SJSA1 (cell line): ENCODE measurements around the gene HSD17B13. TPM values are rescaled to one million over a fixed set of nuclear protein-coding genes. Genes with fewer than 3 reads are reported as not detected.
"Not testable (repeated sequence)": the region's sequence is repeated elsewhere in the genome, so short reads cannot be mapped to it uniquely, and the experiment has no call there.

ENCODE experiments used
- DNase-seq, 2 experiments: peaks; one replicate each; pipeline ENCODE4 v3.0.0-alpha.2; 2015 to 2020; ENCODE audit warnings: low spot score in 2 of 2, low read depth in 1 of 2
- H3K27ac ChIP-seq: fragments of 250-450 bp; sonication (Bioruptor Pico); 2 replicates; pipeline ENCODE4 v1.5.1; 2020; ENCODE audit warnings: mild to moderate bottlenecking, moderate library complexity
- H3K27me3 ChIP-seq: fragments of 250-450 bp; sonication (Bioruptor Pico); replicated peaks from 2 replicates; pipeline ENCODE4 v1.5.1; 2020; ENCODE audit warnings: mild to moderate bottlenecking, moderate library complexity
- H3K36me3 ChIP-seq: fragments of 250-450 bp; sonication (Bioruptor Pico); 2 replicates; pipeline ENCODE4 v1.5.1; 2020; ENCODE audit warnings: mild to moderate bottlenecking
- H3K4me1 ChIP-seq: fragments of 250-450 bp; sonication (Bioruptor Pico); replicated peaks from 2 replicates; pipeline ENCODE4 v1.6.1; 2021; ENCODE audit warnings: mild to moderate bottlenecking
- H3K4me3 ChIP-seq: fragments of 250-450 bp; sonication (Bioruptor Pico); 2 replicates; pipeline ENCODE4 v1.5.1; 2020; ENCODE audit warnings: mild to moderate bottlenecking
- H3K9me3 ChIP-seq: fragments of 250-450 bp; sonication (Bioruptor Pico); replicated peaks from 2 replicates; pipeline ENCODE4 v1.5.1; 2020; ENCODE audit warnings: mild to moderate bottlenecking
- total RNA-seq: library from RNA; depleted of rRNA; stranded (reverse); fragments of >200 nt; shearing (Covaris generic); gene quantifications from 2 replicates; pipeline ENCODE4 v1.2.3, GENCODE V29; 2014

The HSD17B13 gene
- total RNA-seq, 1 experiment from 2014 or later: not detected

DNA sequence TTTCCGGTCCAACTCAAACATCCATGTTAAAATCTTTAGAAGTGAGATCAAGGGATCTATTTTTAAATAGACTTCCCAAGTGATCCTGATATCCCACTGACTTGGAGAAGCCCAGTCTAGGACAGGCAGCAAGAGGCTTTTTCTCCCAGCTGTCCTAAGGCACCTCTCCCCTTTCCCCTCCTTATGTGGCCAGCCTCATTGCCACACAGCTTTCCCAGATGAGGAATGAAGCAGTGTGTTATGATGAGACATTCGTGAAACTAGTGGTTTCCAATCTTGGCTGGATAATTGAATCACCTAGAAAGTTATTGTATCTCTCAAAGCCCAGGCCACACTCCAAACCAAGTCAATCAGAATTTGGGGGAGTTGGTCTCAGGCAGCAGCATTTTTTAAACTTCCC, 16.8 kb upstream of the HSD17B13 start:
- Histone ChIP-seq H3K27ac (no peak overlapping the region), H3K27me3 (no peaks in the 10 kb centered on the region), H3K4me1 (no peaks in the 10 kb centered on the region), H3K36me3 (peaks cover 35% of the 10 kb centered on the region), H3K9me3 (no peaks in the 10 kb centered on the region), H3K4me3 (no peak overlapping the region)
- DNase-seq: no peak

DNA sequence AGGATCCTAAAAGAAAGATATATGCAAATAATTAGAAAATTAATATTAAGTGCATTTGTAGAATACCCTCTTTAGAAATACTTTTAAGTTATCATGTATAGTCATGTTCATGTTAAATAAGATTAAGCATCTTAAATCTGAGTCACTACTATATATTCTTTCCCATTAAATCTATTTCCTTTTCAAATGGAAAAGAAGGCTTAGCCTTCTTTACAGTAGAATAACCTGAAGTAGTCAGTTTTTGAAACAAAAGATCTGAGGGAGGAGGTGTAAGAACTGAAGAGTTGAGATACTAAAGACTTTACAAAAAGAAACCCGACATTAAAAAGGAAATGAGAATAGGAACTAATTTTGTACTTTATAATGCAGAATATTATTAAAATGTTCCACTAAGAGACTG, 14.7 kb upstream of the HSD17B13 start:
- DNase-seq: no peak
- peaks cover 29% of the 10 kb centered on the region for H3K36me3 ChIP-seq
- H3K27ac ChIP-seq: no peak overlapping the region
- H3K4me3 ChIP-seq: no peak overlapping the region
- H3K27me3 ChIP-seq: no peaks in the 10 kb centered on the region
- H3K9me3 ChIP-seq: peaks cover 13% of the 10 kb centered on the region
- no peaks in the 10 kb centered on the region for H3K4me1 ChIP-seq

DNA sequence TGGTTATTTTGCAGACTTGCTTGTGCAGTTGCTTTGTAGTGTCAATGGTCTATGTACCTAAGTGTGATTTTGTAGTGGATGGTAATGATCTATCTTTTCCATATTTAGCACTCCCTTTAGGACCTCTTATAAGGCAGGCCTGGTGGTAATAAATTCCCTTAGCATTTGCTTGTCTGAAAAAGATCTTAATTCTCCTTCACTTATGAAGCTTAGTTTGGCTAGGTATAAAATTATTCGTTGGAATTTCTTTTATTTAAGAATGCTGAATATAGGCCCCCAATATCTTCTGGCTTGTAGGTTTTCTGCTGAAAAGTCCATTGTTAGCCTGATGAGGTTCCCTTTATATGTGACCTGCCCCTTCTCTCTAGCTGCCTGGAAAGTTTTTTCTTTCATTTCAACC, 10.6 kb upstream of the HSD17B13 start:
- H3K27ac ChIP-seq: no peak overlapping the region
- H3K4me3 ChIP-seq: no peak overlapping the region
- no peak for DNase-seq
- H3K36me3 ChIP-seq: peaks cover 10% of the 10 kb centered on the region
- H3K9me3 ChIP-seq: peaks cover 13% of the 10 kb centered on the region
- no peaks in the 10 kb centered on the region for H3K4me1 ChIP-seq
- H3K27me3 ChIP-seq: no peaks in the 10 kb centered on the region

DNA sequence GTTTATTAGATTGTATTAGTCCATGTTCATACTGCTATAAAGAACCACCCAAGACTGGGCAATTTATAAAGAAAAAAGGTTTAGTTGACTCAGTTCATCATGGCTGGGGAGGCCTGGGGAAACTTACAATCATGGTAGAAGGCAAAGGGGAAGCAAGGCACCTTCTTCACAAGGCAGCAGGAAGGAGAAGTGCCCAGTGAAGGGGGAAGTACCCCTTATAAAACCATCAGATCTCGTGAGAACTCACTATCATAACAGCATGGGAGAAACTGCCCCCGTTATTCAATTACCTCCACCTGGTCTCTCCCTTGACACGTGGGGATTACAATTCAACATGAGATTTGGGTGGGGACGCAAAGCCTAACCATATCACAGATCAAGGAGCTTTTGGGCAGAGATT, 8.1 kb upstream of the HSD17B13 start:
- Histone ChIP-seq H3K4me3 (no peak overlapping the region), H3K36me3 (no peaks in the 10 kb centered on the region), H3K27me3 (no peaks in the 10 kb centered on the region), H3K9me3 (peaks cover 13% of the 10 kb centered on the region), H3K4me1 (no peaks in the 10 kb centered on the region), H3K27ac (no peak overlapping the region)
- DNase-seq: no peak

DNA sequence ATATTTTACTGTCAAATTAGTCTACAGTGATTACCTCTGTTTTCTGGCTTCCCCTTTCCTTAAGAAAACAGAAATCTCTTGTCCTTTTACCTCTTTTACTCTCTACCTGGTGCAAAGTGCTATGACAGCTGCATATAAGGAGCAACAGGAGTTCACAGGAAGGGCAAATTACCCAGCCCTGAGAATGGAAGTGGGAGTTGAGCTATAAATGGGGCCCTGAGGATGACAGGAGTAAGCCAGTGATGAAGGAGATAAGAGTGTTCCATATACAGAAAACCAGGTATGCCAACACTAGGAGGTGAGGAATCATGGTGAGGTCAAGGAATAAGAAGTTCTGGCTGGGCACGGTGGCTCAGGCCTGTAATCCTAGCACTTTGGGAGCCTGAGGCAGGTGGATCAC, 4.5 kb upstream of the HSD17B13 start:
- Histone ChIP-seq H3K4me3 (no peak overlapping the region), H3K27me3 (no peaks in the 10 kb centered on the region), H3K36me3 (no peaks in the 10 kb centered on the region), H3K27ac (no peak overlapping the region), H3K4me1 (no peaks in the 10 kb centered on the region), H3K9me3 (no peaks in the 10 kb centered on the region)
- no peak for DNase-seq

DNA sequence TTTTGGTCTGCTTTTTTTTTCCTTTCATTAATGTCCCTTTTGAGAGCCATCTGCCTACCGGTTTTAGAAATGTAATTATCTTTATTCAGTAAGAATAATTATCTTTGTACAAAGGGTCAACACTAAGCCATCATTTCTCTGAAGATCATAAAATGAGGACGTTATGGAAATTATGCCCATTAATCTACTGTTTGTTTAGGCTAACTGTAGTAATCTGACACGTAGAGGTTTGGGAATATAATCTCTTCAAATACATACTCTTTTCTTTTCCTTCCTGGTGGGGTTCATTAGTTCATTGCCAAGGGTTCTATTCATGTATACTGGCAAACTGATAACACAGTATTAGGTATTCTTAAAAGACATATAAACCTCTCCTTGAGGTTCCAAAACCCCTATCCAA, 3.8 kb upstream of the HSD17B13 start:
- no peak overlapping the region for H3K4me3 ChIP-seq
- H3K27me3 ChIP-seq: no peaks in the 10 kb centered on the region
- no peaks in the 10 kb centered on the region for H3K4me1 ChIP-seq
- DNase-seq: no peak
- H3K36me3 ChIP-seq: no peaks in the 10 kb centered on the region
- H3K9me3 ChIP-seq: no peaks in the 10 kb centered on the region
- no peak overlapping the region for H3K27ac ChIP-seq

DNA sequence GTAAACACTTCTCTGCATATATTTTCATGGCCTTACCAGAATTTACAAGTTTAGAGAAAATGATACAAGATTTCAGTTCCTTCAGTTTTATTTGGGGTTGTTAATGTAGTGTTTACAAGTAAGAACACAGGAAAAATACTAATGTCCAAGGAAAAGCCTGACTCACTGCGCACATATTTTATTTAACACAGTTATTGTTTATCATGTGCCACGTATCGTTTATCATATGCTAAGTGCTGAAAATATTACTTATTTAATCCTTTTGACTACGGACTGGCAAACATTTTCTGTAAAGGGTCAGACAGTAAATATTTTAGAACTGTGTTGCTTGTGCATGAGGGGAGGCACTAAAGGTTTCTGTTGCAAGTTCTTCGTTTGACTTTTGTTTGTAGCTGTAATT, 794 bp downstream of the HSD17B13 start:
- Histone ChIP-seq H3K4me3 (no peak overlapping the region), H3K27me3 (no peaks in the 10 kb centered on the region), H3K9me3 (no peaks in the 10 kb centered on the region), H3K4me1 (no peaks in the 10 kb centered on the region), H3K36me3 (no peaks in the 10 kb centered on the region), H3K27ac (no peak overlapping the region)
- no peak for DNase-seq

DNA sequence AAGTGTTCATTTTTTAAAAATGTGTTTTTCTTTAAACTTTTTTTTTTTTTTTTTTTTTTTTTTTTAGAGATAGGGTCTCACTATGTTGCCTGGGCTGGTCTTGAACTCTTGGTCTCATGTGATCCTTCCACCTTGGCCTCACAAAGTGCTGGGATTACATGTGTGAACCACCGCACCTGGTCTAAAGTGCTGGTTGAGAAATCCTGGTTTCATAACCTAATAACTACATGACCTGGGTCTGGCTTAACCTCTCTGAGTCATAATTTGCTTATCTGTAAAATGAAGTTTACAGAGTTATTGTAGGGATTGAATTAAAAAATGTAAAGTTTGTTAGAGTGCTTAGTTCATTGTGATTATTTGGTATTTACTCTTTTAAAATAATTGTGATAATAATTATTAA, 5.2 kb downstream of the HSD17B13 start:
- no peak overlapping the region for H3K4me3 ChIP-seq
- H3K36me3 ChIP-seq: no peaks in the 10 kb centered on the region
- H3K27me3 ChIP-seq: no peaks in the 10 kb centered on the region
- H3K9me3 ChIP-seq: no peaks in the 10 kb centered on the region
- no peak for DNase-seq
- no peak overlapping the region for H3K27ac ChIP-seq
- H3K4me1 ChIP-seq: no peaks in the 10 kb centered on the region

DNA sequence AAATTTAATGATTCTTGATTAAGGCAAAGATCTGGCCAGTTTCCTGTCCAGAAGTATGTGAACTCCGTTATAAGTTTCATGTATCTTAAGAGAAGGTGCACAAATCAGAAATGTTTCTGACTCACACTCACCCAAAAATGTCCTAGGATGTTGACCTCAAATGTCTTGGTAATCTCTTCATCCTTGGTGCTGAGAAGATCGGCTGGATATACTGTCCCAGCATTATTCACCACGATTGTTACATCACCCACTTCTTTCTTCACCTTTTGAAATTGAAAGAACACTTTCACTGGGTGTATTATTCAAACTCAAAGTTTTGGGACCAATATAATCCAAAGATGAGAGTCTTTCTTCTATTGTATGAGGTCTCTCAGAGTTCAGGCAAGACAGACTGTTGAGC, 5.7 kb downstream of the HSD17B13 start:
- no peak overlapping the region for H3K27ac ChIP-seq
- no peak overlapping the region for H3K4me3 ChIP-seq
- H3K36me3 ChIP-seq: no peaks in the 10 kb centered on the region
- H3K4me1 ChIP-seq: no peaks in the 10 kb centered on the region
- DNase-seq: no peak
- no peaks in the 10 kb centered on the region for H3K27me3 ChIP-seq
- no peaks in the 10 kb centered on the region for H3K9me3 ChIP-seq

DNA sequence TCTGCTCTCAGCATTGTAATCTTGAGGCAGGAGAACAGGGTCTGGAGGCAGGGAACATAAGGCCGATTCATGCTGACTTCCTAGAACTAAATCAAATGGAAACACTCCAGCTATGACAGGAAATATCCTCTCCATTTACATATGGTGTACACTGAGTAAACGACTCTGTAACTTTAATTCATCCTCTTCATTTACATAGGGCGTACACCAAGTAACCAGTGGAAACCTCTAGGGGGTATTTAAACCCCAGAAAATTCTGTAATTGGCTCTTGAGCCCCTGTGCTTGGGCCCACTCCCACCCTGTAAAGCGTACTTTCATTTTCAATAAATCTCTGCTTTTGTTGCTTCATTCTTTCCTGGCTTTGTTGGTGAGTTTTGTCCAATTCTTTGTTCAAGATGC, 7.7 kb downstream of the HSD17B13 start:
- H3K27ac ChIP-seq, H3K9me3 ChIP-seq, H3K36me3 ChIP-seq, H3K4me3 ChIP-seq, H3K4me1 ChIP-seq, DNase-seq, H3K27me3 ChIP-seq: not testable (repeated sequence)

DNA sequence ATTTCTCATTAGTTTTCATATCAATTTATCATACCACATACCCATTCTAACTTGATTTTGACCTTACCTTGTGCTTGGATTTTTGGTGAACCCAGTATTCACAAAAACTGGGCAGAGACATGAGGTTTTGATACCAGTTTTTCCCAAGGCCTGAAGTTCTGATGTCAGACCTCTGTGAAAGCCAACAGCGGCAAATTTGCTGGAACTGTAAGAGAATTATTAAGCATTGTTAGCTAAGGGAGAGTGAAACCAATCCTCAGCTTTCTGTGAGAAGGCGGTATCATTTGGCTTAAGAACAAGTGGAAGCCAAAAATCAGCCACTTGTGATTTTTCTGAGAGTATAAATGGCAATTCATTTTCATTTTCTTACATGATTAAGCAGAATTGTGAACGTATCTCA, 8.9 kb downstream of the HSD17B13 start:
- Histone ChIP-seq H3K27ac (no peak overlapping the region), H3K36me3 (no peaks in the 10 kb centered on the region), H3K4me1 (no peaks in the 10 kb centered on the region), H3K27me3 (no peaks in the 10 kb centered on the region), H3K4me3 (no peak overlapping the region), H3K9me3 (no peaks in the 10 kb centered on the region)
- no peak for DNase-seq

DNA sequence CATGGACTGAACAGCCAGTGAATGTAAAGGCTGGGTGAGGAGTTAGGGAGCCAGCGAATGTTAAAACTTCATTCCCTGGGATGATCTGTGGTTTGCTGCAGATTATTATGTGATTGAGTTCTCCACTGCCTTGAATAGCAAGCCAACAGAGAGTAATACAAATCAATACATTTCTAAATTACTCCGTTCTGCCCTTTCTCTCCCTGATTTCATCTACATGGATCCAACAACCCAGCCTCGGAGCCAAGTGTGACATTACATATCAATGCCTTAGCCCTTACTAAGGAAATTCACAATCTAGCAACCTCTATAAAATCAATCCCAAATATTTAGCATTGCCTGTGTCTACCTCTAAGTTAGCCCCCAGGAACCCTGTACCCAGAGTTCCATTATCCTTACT, 11.0 kb downstream of the HSD17B13 start:
- DNase-seq: no peak
- Histone ChIP-seq H3K27me3 (no peaks in the 10 kb centered on the region), H3K36me3 (no peaks in the 10 kb centered on the region), H3K4me1 (no peaks in the 10 kb centered on the region), H3K27ac (no peak overlapping the region), H3K4me3 (no peak overlapping the region), H3K9me3 (no peaks in the 10 kb centered on the region)

DNA sequence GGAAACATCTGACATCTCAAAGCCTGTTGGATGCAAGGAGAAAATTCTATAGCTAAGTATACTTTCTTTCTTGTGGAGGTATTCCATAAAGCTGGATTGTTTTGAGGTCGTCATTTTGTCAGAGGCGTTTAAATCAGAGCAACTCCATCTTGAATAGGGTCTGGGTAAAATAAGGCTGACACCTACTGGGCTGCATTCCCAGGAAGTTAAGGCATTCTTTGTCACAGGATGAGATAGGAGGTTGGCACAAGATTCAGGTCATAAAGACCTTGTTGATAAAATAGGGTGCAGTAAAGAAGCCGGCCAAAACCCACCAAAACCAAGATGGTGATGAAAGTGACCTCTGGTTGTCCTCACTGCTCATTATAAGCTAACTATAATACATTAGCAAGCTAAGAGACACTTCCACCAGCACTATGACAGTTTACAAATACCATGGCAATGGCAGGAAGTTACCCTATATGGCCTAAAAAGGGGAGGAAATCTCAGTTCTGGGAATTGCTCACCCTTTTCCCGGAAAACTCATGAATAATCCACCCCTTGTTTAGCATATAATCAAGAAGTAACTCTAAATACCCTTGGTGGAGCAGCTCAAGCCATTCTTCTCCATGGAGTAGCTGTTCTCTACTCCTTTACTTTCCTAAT, 11.9 kb downstream of the HSD17B13 start:
- no peaks in the 10 kb centered on the region for H3K9me3 ChIP-seq
- no peaks in the 10 kb centered on the region for H3K4me1 ChIP-seq
- no peak overlapping the region for H3K27ac ChIP-seq
- H3K4me3 ChIP-seq: no peak overlapping the region
- H3K36me3 ChIP-seq: no peaks in the 10 kb centered on the region
- no peaks in the 10 kb centered on the region for H3K27me3 ChIP-seq
- DNase-seq: no peak

DNA sequence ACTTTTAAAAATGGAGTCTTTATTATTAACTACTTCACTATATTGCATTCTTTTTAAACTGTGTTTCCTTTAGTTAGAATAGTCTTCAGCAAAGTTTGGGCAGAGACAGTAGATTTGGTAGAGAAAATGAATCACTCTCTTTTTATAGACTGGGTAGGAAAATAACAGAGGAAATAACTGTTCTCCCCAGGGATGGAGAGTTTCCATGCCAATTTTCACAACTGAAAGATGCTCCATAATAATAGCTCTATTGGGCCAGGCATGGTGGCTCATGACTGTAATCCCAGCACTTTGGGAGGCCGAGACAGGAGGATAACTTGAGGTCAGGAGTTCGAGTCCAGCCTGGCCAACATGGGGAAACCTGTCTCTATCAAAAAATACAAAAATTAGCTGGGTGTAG, 13.1 kb downstream of the HSD17B13 start:
- Histone ChIP-seq H3K27ac (no peak overlapping the region), H3K36me3 (no peaks in the 10 kb centered on the region), H3K4me1 (no peaks in the 10 kb centered on the region), H3K9me3 (no peaks in the 10 kb centered on the region), H3K27me3 (0 out of 2 replicates have a peak, but pooled peaks cover 3% of the 10 kb centered on the region), H3K4me3 (no peak overlapping the region)
- DNase-seq: no peak

DNA sequence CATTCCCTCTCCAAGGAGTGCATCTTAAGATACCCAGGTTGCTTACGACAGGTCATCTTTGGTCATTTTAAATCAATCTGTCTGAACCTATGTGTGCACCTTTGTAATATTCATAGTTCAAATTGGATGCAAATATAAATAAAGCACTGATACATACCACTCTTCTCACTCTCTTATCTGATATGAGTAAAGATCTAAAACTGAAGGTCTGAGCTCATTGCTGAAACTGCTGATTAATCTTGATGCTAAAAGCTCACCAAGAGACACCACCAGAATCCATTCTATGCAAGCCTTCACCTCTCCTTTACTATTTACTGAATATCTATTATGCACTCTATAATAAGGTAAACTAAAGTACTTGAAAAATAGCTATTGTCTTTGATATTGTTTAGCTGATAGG, 16.6 kb downstream of the HSD17B13 start:
- DNase-seq: no peak
- Histone ChIP-seq H3K27ac (no peak overlapping the region), H3K27me3 (0 out of 2 replicates have a peak, but pooled peaks cover 3% of the 10 kb centered on the region), H3K4me1 (no peaks in the 10 kb centered on the region), H3K36me3 (no peaks in the 10 kb centered on the region), H3K4me3 (no peak overlapping the region), H3K9me3 (no peaks in the 10 kb centered on the region)
